Naive B cell (primary cell): ENCODE results near the gene SLC27A3. TPM values are rescaled to one million over a fixed set of nuclear protein-coding genes. Genes with fewer than 3 reads are reported as not detected.
A peak's percentile ranks its signal among the peaks of the same experiment; 100 is the strongest.
"Not testable (repeated sequence)": the region's sequence is repeated elsewhere in the genome, so short reads cannot be mapped to it uniquely, and the experiment has no call there.

Experiments
- ATAC-seq, 2 donors: fragments of 150-1000 bp; cut with Tn5 transposase; 2 replicates each; pipeline ENCODE4 v1.10.0; 2021; ENCODE audit warnings: low read depth in 2 of 2, mild to moderate bottlenecking in 2 of 2, moderate library complexity in 2 of 2
- DNase-seq: peaks from one replicate; pipeline ENCODE4 v3.0.0; 2022
- H3K27ac Mint-ChIP-seq, 6 donors: one replicate each; pipeline ENCODE4 v1.8.0; 2020 to 2022; ENCODE audit warnings: mild to moderate bottlenecking in 6 of 6, mixed read lengths in 6 of 6, moderate library complexity in 5 of 6, inconsistent platforms in 2 of 6
- H3K27me3 Mint-ChIP-seq, 3 donors: one replicate each; pipeline ENCODE4 v1.8.0; 2021 to 2022; ENCODE audit warnings: mixed read lengths in 3 of 3, mild to moderate bottlenecking in 1 of 3
- H3K36me3 Mint-ChIP-seq, 2 donors: one replicate each; pipeline ENCODE4 v1.8.0; 2020 to 2022; ENCODE audit warnings: mixed read lengths in 2 of 2, inconsistent platforms in 1 of 2, mild to moderate bottlenecking in 1 of 2
- H3K4me1 Mint-ChIP-seq, 3 donors: one replicate each; pipeline ENCODE4 v1.8.0; 2020 to 2022; ENCODE audit warnings: mixed read lengths in 3 of 3, inconsistent platforms in 1 of 3, mild to moderate bottlenecking in 1 of 3, moderate library complexity in 1 of 3
- H3K4me3 Mint-ChIP-seq, 8 donors: one replicate each; pipeline ENCODE4 v1.8.0; 2020 to 2022; ENCODE audit warnings: mild to moderate bottlenecking in 8 of 8, mixed read lengths in 8 of 8, moderate library complexity in 8 of 8, inconsistent platforms in 2 of 8
- H3K9me3 Mint-ChIP-seq, 7 donors: one replicate each; pipeline ENCODE4 v1.8.0; 2020 to 2022; ENCODE audit warnings: mixed read lengths in 7 of 7, mild to moderate bottlenecking in 5 of 7, inconsistent platforms in 2 of 7, moderate library complexity in 1 of 7
- polyA plus RNA-seq, 6 donors: library from polyadenylated mRNA; unstranded; fragments of 300-500 nt; fragmentation: Illumina TruSeq; gene quantifications; one replicate each; pipeline ENCODE4 v1.2.3, GENCODE V29; 2021; ENCODE audit warnings: low read depth in 6 of 6

Gene SLC27A3
- polyA plus RNA-seq, 6 donors from 2014 or later = 3.2 to 5.4 (median 4.1) TPM

DNA sequence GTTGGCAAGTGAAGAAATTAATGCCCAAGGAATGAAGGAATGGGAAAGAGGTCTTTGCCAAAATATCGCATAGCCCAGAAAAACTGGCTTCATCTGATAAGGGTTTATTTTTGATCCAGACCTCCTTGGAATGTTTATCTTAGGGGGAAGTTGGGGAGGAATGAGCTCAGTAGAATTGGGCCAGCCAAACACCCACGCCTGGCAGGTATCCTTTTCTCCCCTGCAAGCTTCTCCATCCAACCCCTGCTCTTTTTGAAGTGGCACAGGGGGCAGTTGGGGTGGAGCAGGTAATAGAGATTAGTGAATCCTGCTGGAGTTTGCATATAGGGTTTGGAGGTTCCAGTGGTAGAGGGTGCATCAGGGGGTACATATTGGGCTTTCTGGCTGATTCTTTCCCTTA, 26.3 kb upstream of the SLC27A3 start:
- Mint-ChIP-seq H3K4me1 (peaks cover 4 to 18% (median 10%) of the 10 kb centered on the region in 3 donors), H3K4me3 (peak overlapping the region in 1 of 8 donors; percentile 63), H3K36me3 (peaks cover 18 to 40% of the 10 kb centered on the region in 2 donors), H3K27me3 (no peaks in the 10 kb centered on the region), H3K27ac (no peak overlapping the region), H3K9me3 (no peaks in the 10 kb centered on the region)
- DNase-seq (no peak), ATAC-seq (no peak)

DNA sequence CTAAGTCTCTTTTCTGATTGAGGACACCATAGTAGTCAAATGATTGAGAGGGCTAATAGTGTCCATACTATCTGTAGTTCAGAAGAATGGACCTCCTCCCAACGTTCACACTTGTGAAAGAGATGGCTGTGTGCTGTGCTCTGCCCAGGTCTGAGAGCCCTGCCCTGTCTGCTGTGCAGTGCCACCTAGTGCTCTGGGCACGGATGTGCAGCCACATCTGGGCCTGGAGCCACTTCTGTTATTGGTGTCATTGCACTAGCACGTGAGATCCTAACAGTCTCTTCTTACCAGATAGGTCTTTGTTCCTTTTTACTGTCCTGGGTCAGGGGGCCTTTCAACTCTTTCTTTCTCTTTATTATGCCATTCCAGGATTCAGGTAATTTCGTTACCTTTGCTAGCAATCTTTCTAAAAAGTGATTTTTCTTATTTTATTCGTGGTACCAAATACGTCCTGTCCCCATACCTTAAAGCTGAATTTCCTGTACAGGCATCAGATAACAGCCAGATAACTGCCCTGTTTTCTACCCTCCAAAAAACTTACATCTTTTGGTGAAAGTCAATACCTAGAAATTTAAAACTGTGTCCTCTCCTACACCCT, 25.7 kb upstream of the SLC27A3 start:
- H3K4me1 Mint-ChIP-seq = peaks cover 4 to 13% (median 10%) of the 10 kb centered on the region in 3 donors
- peak overlapping the region in 2 of 6 donors; percentile 7 to 50 for H3K27ac Mint-ChIP-seq
- ATAC-seq (peak; percentile 100), DNase-seq (peak; percentile 76)
- H3K9me3 Mint-ChIP-seq = no peaks in the 10 kb centered on the region
- no peak overlapping the region for H3K4me3 Mint-ChIP-seq
- H3K27me3 Mint-ChIP-seq = no peaks in the 10 kb centered on the region
- H3K36me3 Mint-ChIP-seq = peaks cover 22 to 40% of the 10 kb centered on the region in 2 donors

DNA sequence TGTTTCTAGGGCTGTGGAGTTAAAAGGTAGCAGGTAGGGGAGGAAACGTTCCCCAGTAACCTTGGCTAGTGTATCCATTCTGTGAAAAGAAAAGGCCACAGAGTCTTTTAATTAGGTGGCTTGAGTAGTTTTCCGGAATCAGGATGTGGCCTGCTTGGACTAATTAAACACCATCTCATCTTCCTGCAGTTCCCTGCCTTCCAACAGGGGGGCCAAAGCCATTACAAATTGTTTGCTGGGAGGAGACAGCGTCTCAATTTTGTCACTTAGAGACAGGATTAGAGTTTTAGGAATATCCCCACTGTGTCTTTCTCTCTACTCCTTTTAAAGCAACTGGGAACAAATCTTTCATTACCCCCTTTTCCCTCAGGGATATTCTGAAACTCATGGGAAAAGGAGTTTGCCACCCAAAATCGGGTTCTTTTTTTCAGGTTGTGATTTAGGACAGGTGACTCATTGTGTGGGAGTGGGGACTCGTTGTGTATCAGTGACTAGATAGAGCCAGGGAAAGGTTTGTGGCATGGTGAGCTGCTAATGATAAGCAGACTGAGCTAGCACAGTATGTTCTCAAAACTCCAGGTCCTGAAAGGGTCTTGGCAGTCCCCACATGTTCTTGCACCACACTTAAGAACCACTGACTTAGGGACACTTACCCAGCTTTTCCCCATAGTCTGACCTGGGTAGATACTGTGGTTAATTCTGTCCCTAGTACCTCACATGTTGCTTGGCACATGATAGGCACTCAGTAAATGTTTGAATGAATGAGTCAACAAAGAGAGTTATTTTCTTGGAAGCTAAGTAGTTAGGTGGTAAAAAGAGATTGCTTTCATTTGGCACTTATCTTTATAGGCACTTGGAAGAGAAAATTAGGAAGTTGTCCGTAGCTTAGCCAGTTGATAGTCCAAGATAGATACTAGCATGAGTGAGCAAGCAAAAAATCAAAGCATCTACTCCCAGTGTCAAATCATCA, 24.9 kb upstream of the SLC27A3 start:
- peaks cover 22 to 42% of the 10 kb centered on the region in 2 donors for H3K36me3 Mint-ChIP-seq
- peaks cover 4 to 12% (median 10%) of the 10 kb centered on the region in 3 donors for H3K4me1 Mint-ChIP-seq
- DNase-seq (no peak), ATAC-seq (no peak)
- H3K27me3 Mint-ChIP-seq = no peaks in the 10 kb centered on the region
- H3K9me3 Mint-ChIP-seq = no peaks in the 10 kb centered on the region
- no peak overlapping the region for H3K4me3 Mint-ChIP-seq
- H3K27ac Mint-ChIP-seq = peak overlapping the region in 1 of 6 donors; percentile 38

DNA sequence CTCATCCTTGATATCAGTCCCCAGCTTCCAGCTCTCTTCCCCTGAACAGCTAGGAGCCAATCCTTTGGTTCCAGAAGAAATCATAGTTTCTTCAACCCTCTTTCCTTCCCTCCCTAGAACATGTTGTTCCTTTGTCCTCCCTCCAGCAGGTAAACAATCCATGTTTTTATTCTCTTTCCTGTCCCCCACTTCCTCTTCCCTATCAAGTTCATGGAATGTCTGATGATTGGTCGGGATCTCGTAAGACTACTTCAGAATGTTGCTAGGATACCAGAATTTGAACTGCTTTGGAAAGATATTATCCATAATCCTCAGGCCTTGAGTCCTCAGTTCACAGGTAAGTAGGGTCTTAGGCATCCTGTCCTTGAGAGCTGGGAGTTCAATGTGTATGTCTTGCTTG, 23.1 kb upstream of the SLC27A3 start:
- DNase-seq (no peak), ATAC-seq (no peak)
- peaks cover 26 to 39% of the 10 kb centered on the region in 2 donors for H3K36me3 Mint-ChIP-seq
- no peaks in the 10 kb centered on the region for H3K27me3 Mint-ChIP-seq
- peaks cover 4 to 12% (median 10%) of the 10 kb centered on the region in 3 donors for H3K4me1 Mint-ChIP-seq
- no peak overlapping the region for H3K4me3 Mint-ChIP-seq
- peak overlapping the region in 1 of 6 donors; percentile 21 for H3K27ac Mint-ChIP-seq
- no peaks in the 10 kb centered on the region for H3K9me3 Mint-ChIP-seq

DNA sequence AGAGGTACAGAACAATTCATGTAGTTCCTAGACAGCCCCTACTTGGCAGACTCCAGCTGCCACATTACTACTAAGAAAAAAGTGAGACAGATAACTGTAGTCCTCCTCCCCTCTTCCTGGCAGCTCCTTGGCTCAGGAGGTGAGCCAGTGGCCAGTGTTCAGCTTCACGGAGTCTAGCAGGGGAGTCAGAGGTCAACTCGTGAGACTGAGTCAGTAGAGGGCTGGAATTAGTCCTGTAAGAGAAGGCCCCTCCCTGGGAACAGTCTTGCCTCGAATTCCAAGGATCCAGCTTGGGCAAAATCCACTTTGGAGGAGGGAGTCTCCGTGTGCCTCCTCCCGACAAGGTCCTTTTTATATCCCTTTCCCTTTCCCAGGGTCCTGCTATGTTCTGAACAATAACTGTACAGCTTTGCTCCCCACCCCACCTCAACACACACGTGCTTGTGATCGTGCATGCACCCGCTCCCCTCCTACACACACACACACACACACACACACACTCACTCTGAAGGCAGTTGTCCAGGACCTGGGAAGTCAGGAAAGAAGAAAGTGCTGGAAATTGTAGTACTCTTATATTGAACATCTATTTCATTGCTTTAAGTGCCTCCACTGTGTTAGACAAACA, 22.5 kb upstream of the SLC27A3 start:
- Mint-ChIP-seq H3K27ac (no peak overlapping the region), H3K36me3 (peaks cover 32 to 37% of the 10 kb centered on the region in 2 donors), H3K4me3 (no peak overlapping the region)

DNA sequence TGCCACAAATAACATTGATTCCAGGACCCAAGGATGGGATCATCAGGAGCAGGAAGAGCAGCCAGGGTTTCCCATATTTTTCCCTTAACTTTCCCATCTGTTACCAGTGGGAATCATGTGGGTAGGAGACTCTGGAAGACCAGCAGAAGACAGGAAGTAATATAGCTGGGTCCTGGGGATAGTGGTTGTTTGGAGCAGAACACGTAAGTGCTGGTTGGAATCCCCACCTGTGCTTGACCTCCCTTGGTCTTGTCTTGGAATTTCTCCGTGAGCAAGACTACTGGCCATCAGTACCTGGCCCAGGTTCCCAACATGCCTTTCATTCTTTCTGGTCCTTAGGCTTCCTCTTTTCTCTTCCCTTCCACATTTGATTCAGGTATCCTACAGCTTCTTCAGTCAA, 20.9 kb upstream of the SLC27A3 start:
- peaks cover 30 to 35% of the 10 kb centered on the region in 2 donors for H3K36me3 Mint-ChIP-seq
- ATAC-seq (no peak), DNase-seq (no peak)
- no peak overlapping the region for H3K27ac Mint-ChIP-seq
- H3K4me3 Mint-ChIP-seq = no peak overlapping the region
- H3K4me1 Mint-ChIP-seq = peaks cover 4 to 11% (median 9%) of the 10 kb centered on the region in 3 donors
- H3K27me3 Mint-ChIP-seq = no peaks in the 10 kb centered on the region
- H3K9me3 Mint-ChIP-seq = no peaks in the 10 kb centered on the region

More for the DNA sequence above, 22.5 kb upstream of the SLC27A3 start:
- DNase-seq (no peak), ATAC-seq (no peak)
- Mint-ChIP-seq H3K4me1 (peaks cover 4 to 12% (median 10%) of the 10 kb centered on the region in 3 donors), H3K27me3 (no peaks in the 10 kb centered on the region), H3K9me3 (no peaks in the 10 kb centered on the region)

DNA sequence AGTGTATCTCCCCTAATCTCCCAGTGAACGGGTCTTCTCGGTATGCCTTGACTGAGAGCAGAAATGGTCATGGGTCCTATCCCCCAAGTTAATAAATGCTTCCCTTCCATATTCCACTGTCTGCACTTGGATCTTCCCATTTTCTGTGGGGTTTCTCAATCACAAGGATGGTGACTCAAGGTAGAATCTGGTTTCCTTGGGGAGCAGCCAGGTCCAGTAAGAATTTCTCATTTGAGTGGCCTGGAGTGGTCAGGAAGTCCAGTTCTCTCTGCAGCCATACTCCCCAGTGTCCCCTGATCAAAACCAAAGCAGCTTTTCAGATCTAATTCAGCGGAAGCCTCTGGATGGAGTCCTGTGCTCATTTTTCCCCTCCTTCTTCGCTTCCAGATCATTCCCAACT, 14.8 kb upstream of the SLC27A3 start:
- peaks cover 18 to 26% of the 10 kb centered on the region in 2 donors for H3K36me3 Mint-ChIP-seq
- H3K27ac Mint-ChIP-seq = peak overlapping the region in 1 of 6 donors; percentile 52
- no peaks in the 10 kb centered on the region for H3K27me3 Mint-ChIP-seq
- no peak for ATAC-seq
- no peak overlapping the region for H3K4me3 Mint-ChIP-seq
- DNase-seq = no peak
- no peaks in the 10 kb centered on the region for H3K4me1 Mint-ChIP-seq
- no peaks in the 10 kb centered on the region for H3K9me3 Mint-ChIP-seq

DNA sequence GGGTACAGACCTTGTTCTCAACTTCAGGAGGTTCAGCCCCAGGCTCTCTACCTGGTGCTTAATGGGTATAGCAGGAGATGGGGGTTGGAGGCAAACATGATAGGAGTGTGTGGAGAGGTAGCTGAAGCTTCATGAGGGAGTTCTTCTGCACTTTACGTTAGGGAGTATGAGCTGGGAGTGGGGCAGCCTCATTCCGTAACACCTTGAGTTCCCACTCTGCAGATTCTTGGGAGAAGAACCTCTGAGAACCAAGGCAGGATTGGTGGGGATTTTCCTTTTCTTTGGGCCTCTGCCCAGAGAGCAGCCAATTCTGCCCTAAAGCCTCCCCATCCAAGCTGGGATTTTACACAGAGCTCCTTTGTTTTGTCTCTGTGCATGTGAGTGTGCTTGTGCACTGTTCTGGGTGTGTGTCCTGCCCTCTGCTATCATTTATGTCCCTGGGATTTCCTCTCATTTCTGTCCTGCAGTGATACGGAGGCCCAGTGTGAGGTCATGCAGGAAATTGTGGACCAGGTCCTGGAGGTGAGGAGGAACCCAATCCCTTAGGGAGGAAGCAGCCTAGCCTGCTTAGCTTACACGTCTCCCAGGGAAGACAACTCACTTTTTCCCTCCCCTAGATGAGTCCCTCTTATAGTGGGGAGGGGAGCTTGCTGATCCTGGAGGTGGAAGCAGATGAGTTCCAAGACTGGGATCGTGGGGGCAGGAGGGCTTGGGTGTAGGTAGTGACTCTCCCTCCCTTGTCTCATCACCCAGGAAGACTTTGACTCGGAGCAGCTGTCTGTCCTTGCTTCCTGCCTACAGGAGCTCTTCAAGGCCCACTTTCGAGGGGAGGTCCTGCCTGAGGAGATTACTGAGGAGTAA, 11.6 kb upstream of the SLC27A3 start:
- peak overlapping the region in 1 of 6 donors; percentile 76 for H3K27ac Mint-ChIP-seq
- ATAC-seq = no peak
- peaks cover 10 to 34% of the 10 kb centered on the region in 2 donors for H3K36me3 Mint-ChIP-seq
- DNase-seq = no peak
- no peaks in the 10 kb centered on the region for H3K27me3 Mint-ChIP-seq
- no peak overlapping the region for H3K4me3 Mint-ChIP-seq
- H3K4me1 Mint-ChIP-seq = no peaks in the 10 kb centered on the region
- H3K9me3 Mint-ChIP-seq = no peaks in the 10 kb centered on the region

DNA sequence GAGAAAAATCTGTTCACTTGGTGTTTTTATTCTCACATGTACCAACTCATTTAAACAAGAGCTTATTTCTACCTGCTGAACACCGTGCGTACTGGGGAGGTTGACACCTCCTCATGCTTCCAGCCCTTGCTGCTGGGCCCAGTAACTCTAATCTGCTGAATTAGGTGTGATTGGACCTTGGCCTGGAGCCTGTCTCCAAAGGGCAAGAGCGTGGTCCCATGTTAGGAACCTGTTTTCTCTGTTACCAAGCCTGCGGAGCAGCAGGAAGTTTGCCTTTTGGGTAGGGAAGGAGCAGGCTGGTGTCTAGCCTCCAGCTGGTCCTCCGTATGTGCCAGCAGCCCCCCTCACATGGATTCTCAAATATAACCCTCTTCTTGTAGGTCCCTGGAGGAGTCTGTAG, 10.9 kb upstream of the SLC27A3 start:
- DNase-seq (no peak), ATAC-seq (no peak)
- Mint-ChIP-seq H3K27me3 (no peaks in the 10 kb centered on the region), H3K9me3 (no peaks in the 10 kb centered on the region), H3K36me3 (peaks cover 11 to 34% of the 10 kb centered on the region in 2 donors), H3K27ac (peak overlapping the region in 1 of 6 donors; percentile 82), H3K4me3 (no peak overlapping the region), H3K4me1 (no peaks in the 10 kb centered on the region)

DNA sequence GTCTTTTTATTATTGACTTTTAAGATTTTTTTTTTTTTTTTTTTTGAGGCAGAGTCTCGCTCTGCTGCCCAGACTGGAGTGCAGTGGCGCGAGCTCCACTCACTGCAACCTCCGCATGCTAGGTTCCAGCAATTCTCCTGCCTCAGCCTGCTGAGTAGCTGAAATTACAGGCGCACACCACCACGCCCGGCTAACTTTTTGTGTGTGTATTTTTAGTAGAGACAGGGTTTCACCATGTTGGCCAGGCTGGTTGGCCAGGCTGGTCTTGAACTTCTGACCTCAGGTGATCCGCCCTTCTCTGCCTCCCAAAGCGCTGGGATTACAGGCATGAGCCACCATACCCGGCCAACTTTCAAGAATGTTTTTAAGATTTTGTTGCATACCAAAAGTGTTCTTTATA, 8.5 kb upstream of the SLC27A3 start:
- H3K4me1 Mint-ChIP-seq = peaks cover 13 to 18% (median 17%) of the 10 kb centered on the region in 3 donors

DNA sequence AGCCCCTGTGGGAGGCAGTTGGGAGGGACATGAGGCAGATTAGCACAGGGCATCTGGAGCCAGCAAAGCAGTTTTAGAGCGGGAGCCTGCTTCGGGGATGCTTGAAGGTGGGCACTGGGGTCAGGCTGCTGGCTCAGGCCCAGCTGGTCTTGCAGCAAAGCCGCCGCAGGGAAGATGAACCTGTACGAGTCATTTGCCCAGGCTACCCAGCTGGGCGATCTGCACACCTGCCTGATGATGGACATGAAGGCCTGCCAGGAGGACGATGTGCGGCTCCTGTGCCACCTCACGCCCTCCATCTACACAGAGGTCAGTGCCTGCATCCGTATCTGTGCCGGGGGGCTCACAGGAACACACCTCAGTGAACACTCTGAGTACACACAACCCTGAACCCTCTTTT, 7.7 kb upstream of the SLC27A3 start:
- H3K4me1 Mint-ChIP-seq = peaks cover 13 to 18% (median 17%) of the 10 kb centered on the region in 3 donors
- no peak overlapping the region for H3K4me3 Mint-ChIP-seq
- H3K36me3 Mint-ChIP-seq = peaks cover 9 to 18% of the 10 kb centered on the region in 2 donors
- DNase-seq (no peak), ATAC-seq (no peak)
- no peaks in the 10 kb centered on the region for H3K9me3 Mint-ChIP-seq
- H3K27me3 Mint-ChIP-seq = no peaks in the 10 kb centered on the region
- no peak overlapping the region for H3K27ac Mint-ChIP-seq

More for the DNA sequence above, 8.5 kb upstream of the SLC27A3 start:
- not testable (repeated sequence) for H3K27ac Mint-ChIP-seq, H3K4me3 Mint-ChIP-seq, H3K27me3 Mint-ChIP-seq, DNase-seq, H3K9me3 Mint-ChIP-seq, ATAC-seq
- H3K36me3 Mint-ChIP-seq = peaks cover 12 to 22% of the 10 kb centered on the region in 2 donors

DNA sequence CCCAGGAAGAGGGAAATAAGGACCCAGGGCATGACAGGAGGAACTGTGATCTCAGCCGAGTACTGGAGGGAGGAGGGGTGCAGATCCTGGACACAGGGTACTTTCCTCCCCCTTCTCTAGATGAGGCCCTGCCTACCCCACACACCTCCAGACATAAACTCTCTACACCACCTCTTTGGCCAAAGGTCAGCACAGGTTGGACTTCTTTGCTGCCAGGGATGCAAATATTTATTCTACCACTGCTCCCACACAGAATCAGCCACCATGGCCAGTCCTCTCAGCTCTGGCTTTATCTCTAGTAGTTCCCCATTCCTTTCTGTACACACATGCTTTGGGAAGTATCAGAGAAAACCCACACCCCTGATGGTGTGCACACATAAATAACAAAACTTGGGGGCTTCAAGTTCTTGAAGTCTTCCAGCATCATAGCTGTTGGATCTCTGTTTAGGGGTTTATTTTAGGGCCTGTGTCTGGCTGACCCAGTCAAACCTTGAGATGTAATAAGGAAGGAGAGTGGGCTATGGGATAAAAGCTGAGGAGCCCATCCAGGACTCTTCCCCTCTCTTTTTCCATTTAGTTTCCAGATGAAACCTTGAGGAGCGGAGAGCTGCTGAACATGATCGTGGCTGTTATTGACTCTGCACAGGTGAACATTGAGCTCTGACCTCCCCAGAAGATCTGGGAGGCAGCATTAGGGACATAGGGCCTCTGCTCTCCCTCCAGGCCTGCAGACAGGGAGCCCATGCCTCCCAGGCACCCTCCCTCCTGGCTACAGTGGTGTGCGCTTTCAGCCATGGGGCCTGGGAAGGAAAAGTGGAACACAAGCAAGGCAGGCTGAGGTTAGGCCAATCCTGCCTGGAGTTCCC, 6.7 kb upstream of the SLC27A3 start:
- peak overlapping the region in 1 of 8 donors; percentile 55 for H3K4me3 Mint-ChIP-seq
- no peaks in the 10 kb centered on the region for H3K9me3 Mint-ChIP-seq
- no peak for ATAC-seq
- H3K27me3 Mint-ChIP-seq = no peaks in the 10 kb centered on the region
- H3K36me3 Mint-ChIP-seq = peaks cover 9 to 18% of the 10 kb centered on the region in 2 donors
- no peak for DNase-seq
- peaks cover 17 to 21% (median 17%) of the 10 kb centered on the region in 3 donors for H3K4me1 Mint-ChIP-seq
- peak overlapping the region in 2 of 6 donors; percentile 12 to 63 for H3K27ac Mint-ChIP-seq
